ENCODE results near the gene SUMO1. TPM values are rescaled to one million over a fixed set of nuclear protein-coding genes. Genes with fewer than 3 reads are reported as not detected.

The SUMO1 gene
- total and polyA plus RNA-seq, 2 of the 4 experiments (the other 2 are of a cell fraction) = 72.3 to 90.0 TPM

DNA sequence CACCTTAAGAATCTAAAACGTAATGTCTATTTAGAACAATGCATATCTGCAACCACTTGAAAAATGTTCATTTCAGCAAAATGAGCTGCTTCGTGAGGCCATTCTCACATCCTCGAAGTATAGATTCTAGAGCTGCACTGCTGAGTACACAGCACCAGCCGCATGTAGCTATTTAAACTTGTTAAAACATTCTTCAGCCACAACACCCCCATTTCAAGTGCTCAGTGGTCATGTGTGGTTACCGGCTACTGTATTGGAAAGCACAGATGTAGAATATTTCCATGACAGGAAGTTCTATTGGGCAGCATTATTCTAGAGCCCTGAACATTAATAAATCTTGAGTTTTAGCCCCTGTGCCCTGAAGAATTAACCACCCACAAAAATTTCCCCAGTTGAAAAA, 35.0 kb downstream of the SUMO1 start:
- Histone ChIP-seq H3K4ac (ENCODE audit: low read depth, low read length) (no peak overlapping the region), H2BK20ac (ENCODE audit: low read depth, low read length) (no peak overlapping the region), H3K56ac (ENCODE audit: extremely low read depth, insufficient read depth, low read length) (no peak overlapping the region), H2BK15ac (ENCODE audit: low read depth, low read length) (no peak overlapping the region), H4K5ac (ENCODE audit: low read depth, low read length) (no peak overlapping the region), H3K79me1 (ENCODE audit: low read depth in 1 of 2, low read length in 2 of 2) (peaks cover 0 to 2% of the 10 kb centered on the region in 2 experiments; a peak in 2 of 4 replicates), H2BK120ac (ENCODE audit: low read depth, low read length) (no peak overlapping the region), H3K27me3 (ENCODE audit: control insufficient read depth, insufficient read depth, low read length) (no peaks in the 10 kb centered on the region), H2AK5ac (ENCODE audit: low read depth, low read length) (no peak overlapping the region), H4K20me1 (ENCODE audit: insufficient read depth, low read length) (no peaks in the 10 kb centered on the region), H3K9me1 (ENCODE audit: insufficient read depth, low read length) (no peaks in the 10 kb centered on the region), H3K4me3 (ENCODE audit: insufficient read depth, low read depth, low read length) (no peak overlapping the region), H3K4me1 (ENCODE audit: control insufficient read depth, insufficient read depth, low read length) (no peaks in the 10 kb centered on the region), H3K36me3 (ENCODE audit: control insufficient read depth, insufficient read depth, low read length) (peaks cover 17% of the 10 kb centered on the region), H3K14ac (replicated peaks; ENCODE audit: low read depth, low read length) (no peak overlapping the region), H4K8ac (ENCODE audit: low read depth in 2 of 2, low read length in 2 of 2) (no peak overlapping the region), H3K27ac (ENCODE audit: insufficient read depth, low read length) (no peak overlapping the region), H3K18ac (ENCODE audit: low read depth, low read length) (no peak overlapping the region), H3K4me2 (ENCODE audit: low read depth, low read length) (no peak overlapping the region), H2AK9ac (replicated peaks; ENCODE audit: low read depth, low read length, poor library complexity) (no peak overlapping the region), H3K9me3 (ENCODE audit: control insufficient read depth, insufficient read depth, low read length) (no peaks in the 10 kb centered on the region), H2BK5ac (ENCODE audit: low read depth, low read length, poor library complexity, severe bottlenecking) (no peak overlapping the region), H3K9ac (ENCODE audit: low read depth, low read length) (no peak overlapping the region), H3K23ac (ENCODE audit: low read depth, low read length) (no peak overlapping the region), H2AFZ (replicated peaks; ENCODE audit: low read length, poor library complexity) (no peak overlapping the region), H4K91ac (ENCODE audit: insufficient read depth, low read depth, low read length) (no peak overlapping the region)
- dilution Hi-C loops (cut with HindIII; ENCODE audit: low sequenced_read_pairs, unreplicated experiment) (no loop called here), in situ Hi-C loops (cut with MboI; ENCODE audit: low sequenced_read_pairs) (no loop called here), intact Hi-C loops (cut with micrococcal nuclease) (no loop called here)
- ChIA-PET POLR2A (ENCODE audit: unreplicated experiment) (no interaction called here), CTCF (no interaction called here)
- ATAC-seq (ENCODE audit: low read depth) (no peak), DNase-seq (no peak)
- no peak for TF ChIP-seq RAD21 (IDR thresholded peaks at IDR 0.05; ENCODE audit: low read length)
- TF ChIP-seq CHD1 (IDR thresholded peaks at IDR 0.05; ENCODE audit: low read depth, low read length) = no peak
- TF ChIP-seq NFE2L2 (IDR thresholded peaks at IDR 0.05; ENCODE audit: low read depth, low read length) = no peak
- no peak for TF ChIP-seq FOS (IDR thresholded peaks at IDR 0.05; ENCODE audit: low read depth, low read length)
- TF ChIP-seq POLR2A (IDR thresholded peaks at IDR 0.05; ENCODE audit: low read depth, low read length) = no peak
- TF ChIP-seq MAFK (IDR thresholded peaks at IDR 0.05; ENCODE audit: low read depth, low read length) = no peak
- TF ChIP-seq MAZ (IDR thresholded peaks at IDR 0.05; ENCODE audit: borderline replicate concordance, low read depth, low read length) = no peak
- TF ChIP-seq RCOR1 (IDR thresholded peaks at IDR 0.05; ENCODE audit: insufficient replicate concordance, low read length) = no peak
- no peak for TF ChIP-seq CEBPB (IDR thresholded peaks at IDR 0.05; ENCODE audit: low read depth, low read length)
- no peak for TF ChIP-seq MXI1 (IDR thresholded peaks at IDR 0.05; ENCODE audit: borderline replicate concordance, low read depth, low read length)
- TF ChIP-seq BHLHE40 (IDR thresholded peaks at IDR 0.05; ENCODE audit: low read depth, low read length) = no peak
- no peak for TF ChIP-seq USF2 (IDR thresholded peaks at IDR 0.05; ENCODE audit: low read depth, low read length)
- TF ChIP-seq CTCF (conservative IDR thresholded peaks at IDR 0.05; ENCODE audit: low read depth, low read length) = no peak
- no peak for TF ChIP-seq SMC3 (IDR thresholded peaks at IDR 0.05; ENCODE audit: low read depth, low read length)
- no peak for TF ChIP-seq ELK1 (IDR thresholded peaks at IDR 0.05; ENCODE audit: borderline replicate concordance, low read depth, low read length)
- BruUV-seq (replicated peaks) = no TSS peak
- WGBS, 2 experiments (ENCODE audit: extremely low coverage in 2 of 2, insufficient read length in 1 of 2) = 94% methylated on average over 2 of the region's 5 CpGs; no CpG with 5 or more reads in 1 of the 2 experiments

Data from IMR-90 (cell line).